Endothelial cell of umbilical vein (primary cell): Measurements from ENCODE around the gene JPH2. TPM values are rescaled to one million over a fixed set of nuclear protein-coding genes. Genes with fewer than 3 reads are reported as not detected.

Source experiments
- BruUV-seq: library from RNA; stranded (reverse); fragments of 400-500 nt; replicated peaks from 2 replicates; lab custom pipeline; 2021; lab: Mats Ljungman, UMichigan
- CTCF ChIA-PET: fragments of 300-600, 350-600 bp; sonication (Branson Sonifier 250); formaldehyde crosslinking; loops from one replicate; lab custom pipeline; 2021; ENCODE audit warnings: antibody characterized with exemption, inconsistent platforms; lab: Charles Lee
- POLR2A ChIA-PET: fragments of 300-600, 350-600 bp; sonication (Branson Sonifier 250); formaldehyde crosslinking; loops from one replicate; lab custom pipeline; 2021; ENCODE audit warnings: antibody characterized with exemption, inconsistent platforms; lab: Charles Lee
- DNase-seq: peaks from one replicate; pipeline ENCODE4 v3.0.0-alpha.2; 2011; ENCODE audit warnings: low read depth, low spot score
- FAIRE-seq: peaks from 2 replicates; lab custom pipeline; 2011; peaks lifted over from hg19 to GRCh38; lab: Jason Lieb, UNC
- H2AFZ ChIP-seq: 2 replicates; pipeline ENCODE4 v1.6.0; 2012; ENCODE audit warnings: low read depth, low read length, control low read depth, inconsistent platforms
- H3K27ac ChIP-seq: 2 replicates; pipeline ENCODE4 v1.5.1; 2011; ENCODE audit warnings: low read depth, mild to moderate bottlenecking, control low read depth, low read length, moderate library complexity; ENCODE audit not compliant: insufficient read depth
- H3K27me3 ChIP-seq, 2 experiments: 2 replicates each; pipeline versions ENCODE4 v1.6.0 to v1.6.1; 2011; ENCODE audit warnings: low read length in 2 of 2, mixed read lengths in 1 of 2; ENCODE audit not compliant: control insufficient read depth in 2 of 2, insufficient read depth in 2 of 2
- H3K36me3 ChIP-seq, 2 experiments: 2 replicates in 1 of 2; 3 replicates in 1 of 2; pipeline ENCODE4 v1.5.1; 2011; ENCODE audit warnings: low read length in 2 of 2, mild to moderate bottlenecking in 1 of 2, moderate library complexity in 1 of 2; ENCODE audit not compliant: control insufficient read depth in 2 of 2, insufficient read depth in 2 of 2; ENCODE audit errors: extremely low read depth in 1 of 2
- H3K4me1 ChIP-seq: 3 replicates; pipeline ENCODE4 v1.5.1; 2011; ENCODE audit warnings: mild to moderate bottlenecking, low read length; ENCODE audit not compliant: control insufficient read depth, insufficient read depth; ENCODE audit errors: extremely low read depth
- H3K4me2 ChIP-seq: 2 replicates; pipeline ENCODE4 v1.6.1; 2011; ENCODE audit warnings: low read length, control low read depth, mixed read lengths; ENCODE audit not compliant: insufficient read depth
- H3K4me3 ChIP-seq, 3 experiments: fragments of 200-600 bp in 1 of 3; sonication (generic), shearing (Covaris generic) in 1 of 3; replicated peaks in 1 of 3; 2 replicates each; pipeline ENCODE4 v1.5.1; 2011 to 2016; ENCODE audit warnings: control low read depth in 3 of 3, low read length in 3 of 3, mild to moderate bottlenecking in 2 of 3, inconsistent platforms in 1 of 3, low read depth in 1 of 3, moderate library complexity in 1 of 3; ENCODE audit not compliant: insufficient read depth in 1 of 3
- H3K79me2 ChIP-seq: 2 replicates; pipeline ENCODE4 v1.6.0; 2012; ENCODE audit warnings: low read length, inconsistent platforms; ENCODE audit not compliant: control insufficient read depth, insufficient read depth
- H3K9ac ChIP-seq: replicated peaks from 2 replicates; pipeline ENCODE3; 2011; ENCODE audit warnings: low read length, control low read depth; ENCODE audit not compliant: insufficient read depth; ENCODE audit errors: extremely low read depth
- H3K9me1 ChIP-seq: replicated peaks from 3 replicates; pipeline ENCODE4 v1.6.0; 2011; ENCODE audit warnings: mild to moderate bottlenecking, low read length; ENCODE audit not compliant: control insufficient read depth, insufficient read depth; ENCODE audit errors: extremely low read depth
- H3K9me3 ChIP-seq: replicated peaks from 2 replicates; pipeline ENCODE4 v1.5.1; 2012; ENCODE audit warnings: low read length, inconsistent platforms; ENCODE audit not compliant: control insufficient read depth, insufficient read depth
- H4K20me1 ChIP-seq: replicated peaks from 2 replicates; pipeline ENCODE3; 2011; ENCODE audit warnings: mild to moderate bottlenecking, low read length; ENCODE audit not compliant: control insufficient read depth, insufficient read depth; ENCODE audit errors: extremely low read depth
- GATA2 ChIP-seq: IDR thresholded peaks from 2 replicates; pipeline ENCODE4 v1.7.0; 2011; ENCODE audit warnings: low read depth, mild to moderate bottlenecking, moderate library complexity, mixed read lengths, low read length; ENCODE audit not compliant: insufficient read length, insufficient read depth
- JUN ChIP-seq: IDR thresholded peaks from 2 replicates; pipeline ENCODE4 v1.6.1; 2011; ENCODE audit warnings: borderline replicate concordance, low read depth; ENCODE audit not compliant: insufficient read length, insufficient read depth
- MAX ChIP-seq: IDR thresholded peaks from 2 replicates; pipeline ENCODE4 v1.6.1; 2011; ENCODE audit not compliant: insufficient read depth, insufficient read length
- MYC ChIP-seq: IDR thresholded peaks from one replicate; pipeline ENCODE4 v1.6.1; 2011; ENCODE audit warnings: mild to moderate bottlenecking, low read depth, low read length
- POLR2A ChIP-seq: IDR thresholded peaks from 2 replicates; pipeline ENCODE4 v1.6.1; 2012; ENCODE audit warnings: low read depth, mild to moderate bottlenecking, control low read depth, low read length
- POLR2AphosphoS5 ChIP-seq: IDR thresholded peaks from 2 replicates; pipeline ENCODE4 v1.6.1; 2012; ENCODE audit warnings: low read depth, mild to moderate bottlenecking, control low read depth, low read length, moderate library complexity; ENCODE audit not compliant: insufficient read depth
- dilution Hi-C: fragments of 300-500 bp; cut with MboI; formaldehyde crosslinking; loops from one replicate; pipeline ENCODE4 v1.15.0; 2019; ENCODE audit warnings: low sequenced_read_pairs; ENCODE audit not compliant: extremely low pct_ligation_motif_present
- intact Hi-C: fragments of 100-400 bp; cut with micrococcal nuclease; formaldehyde crosslinking; loops from one replicate; pipeline ENCODE4 v1.10.0; 2022
- polyA plus RNA-seq, 4 experiments: library from polyadenylated mRNA; depleted of rRNA in 3 of 4; stranded (reverse) in 3 of 4; unstranded in 1 of 4; fragments of >200 nt; gene quantifications; 2 replicates each; pipeline versions ENCODE4 v1.2.1 to v1.2.3, GENCODE V29; 2011 to 2012; ENCODE audit warnings: missing spikeins in 1 of 4
- total RNA-seq: library from RNA; stranded (reverse); gene quantifications from 2 replicates; pipeline ENCODE4 v1.2.3, GENCODE V29; 2021
- TF ChIP-seq, protein P1 (sequence below), 2 donors: IDR thresholded peaks; 1 replicate in 1 of 2; 2 replicates in 1 of 2; pipeline ENCODE4 v1.5.1; 2011; ENCODE audit warnings: low read length in 2 of 2, mild to moderate bottlenecking in 2 of 2, moderate library complexity in 2 of 2, control low read depth in 1 of 2, inconsistent platforms in 1 of 2, low read depth in 1 of 2; ENCODE audit not compliant: insufficient read depth in 1 of 2; ENCODE audit errors: extremely low read depth in 1 of 2

Gene JPH2
- total and polyA plus RNA-seq, 2 donors (not counting 3 experiments of a cell fraction or from before 2014, with no cell fraction given): not detected

- Histone ChIP-seq H3K27me3 (no peaks in the 10 kb centered on the region), H3K9me1 (no peaks in the 10 kb centered on the region), H3K9me3 (no peaks in the 10 kb centered on the region), H3K4me1 (peaks cover 32% of the 10 kb centered on the region), H3K4me3 (no peak overlapping the region), H3K4me2 (peak overlapping the region; percentile 32), H3K36me3 (peaks cover 2 to 24% of the 10 kb centered on the region in 2 experiments), H3K9ac (peak overlapping the region; percentile 29), H4K20me1 (peaks cover 4% of the 10 kb centered on the region), H3K27ac (peak overlapping the region; percentile 95), H3K79me2 (peaks cover 71% of the 10 kb centered on the region), H2AFZ (no peak overlapping the region)
- TF ChIP-seq POLR2AphosphoS5 (no peak), GATA2 (no peak), MAX (no peak), MYC (no peak), POLR2A (no peak), JUN (no peak)
- TF ChIP-seq, protein P1, sequence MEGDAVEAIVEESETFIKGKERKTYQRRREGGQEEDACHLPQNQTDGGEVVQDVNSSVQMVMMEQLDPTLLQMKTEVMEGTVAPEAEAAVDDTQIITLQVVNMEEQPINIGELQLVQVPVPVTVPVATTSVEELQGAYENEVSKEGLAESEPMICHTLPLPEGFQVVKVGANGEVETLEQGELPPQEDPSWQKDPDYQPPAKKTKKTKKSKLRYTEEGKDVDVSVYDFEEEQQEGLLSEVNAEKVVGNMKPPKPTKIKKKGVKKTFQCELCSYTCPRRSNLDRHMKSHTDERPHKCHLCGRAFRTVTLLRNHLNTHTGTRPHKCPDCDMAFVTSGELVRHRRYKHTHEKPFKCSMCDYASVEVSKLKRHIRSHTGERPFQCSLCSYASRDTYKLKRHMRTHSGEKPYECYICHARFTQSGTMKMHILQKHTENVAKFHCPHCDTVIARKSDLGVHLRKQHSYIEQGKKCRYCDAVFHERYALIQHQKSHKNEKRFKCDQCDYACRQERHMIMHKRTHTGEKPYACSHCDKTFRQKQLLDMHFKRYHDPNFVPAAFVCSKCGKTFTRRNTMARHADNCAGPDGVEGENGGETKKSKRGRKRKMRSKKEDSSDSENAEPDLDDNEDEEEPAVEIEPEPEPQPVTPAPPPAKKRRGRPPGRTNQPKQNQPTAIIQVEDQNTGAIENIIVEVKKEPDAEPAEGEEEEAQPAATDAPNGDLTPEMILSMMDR (IDR thresholded peaks at IDR 0.05; ENCODE audit: extremely low read depth in 1 of 2, insufficient read depth in 1 of 2, low read depth in 1 of 2, low read length in 2 of 2): no peak
- ChIA-PET POLR2A (interaction anchor here (0.6 kb wide), 1 partner anchor 145 kb away, joined by 5 read pairs; no protein-coding TSS in a partner anchor), CTCF (interaction anchor here (1.1 to 1.2 kb wide), 2 partner anchors 15 to 88 kb away, joined by 3 to 4 read pairs; no protein-coding TSS in a partner anchor)
- FAIRE-seq: no peak
- no TSS peak for BruUV-seq
- no peak for DNase-seq
- dilution Hi-C loops (no loop called here), intact Hi-C loops (no loop called here)
These were observed 17.8 kb upstream of the JPH2 start for GRCh38 chr20:44204832-44205215.
